IMR-90 (cell line): Measurements from ENCODE around the gene CACNA1D. TPM values are rescaled to one million over a fixed set of nuclear protein-coding genes. Genes with fewer than 3 reads are reported as not detected.
A peak's percentile ranks its signal among the peaks of the same experiment; 100 is the strongest.

Source experiments
- ATAC-seq: fragments of 200-7000 bp; cut with Tn5 transposase; 2 replicates; pipeline ENCODE4 v1.9.1; 2020; ENCODE audit warnings: low read depth, mild to moderate bottlenecking, moderate library complexity
- BruUV-seq: library from RNA; stranded (reverse); fragments of 400-500 nt; replicated peaks from 2 replicates; lab custom pipeline; 2021; lab: Mats Ljungman, UMichigan
- CTCF ChIA-PET: fragments of 300-600 bp; formaldehyde crosslinking; extraction: SDS; loops from one replicate; lab custom pipeline; 2021; ENCODE audit warnings: antibody characterized with exemption; lab: Yijun Ruan, JAX
- POLR2A ChIA-PET: fragments of 300-600 bp; sonication (Branson Sonifier 250); formaldehyde crosslinking; loops from one replicate; lab custom pipeline; 2022; ENCODE audit warnings: antibody characterized with exemption; ENCODE audit not compliant: unreplicated experiment; lab: Charles Lee
- DNase-seq: peaks from one replicate; pipeline ENCODE4 v3.0.0; 2013
- H2AFZ ChIP-seq: replicated peaks from 2 replicates; pipeline ENCODE3; 2013; ENCODE audit warnings: low read length, mild to moderate bottlenecking; ENCODE audit not compliant: poor library complexity
- H2AK5ac ChIP-seq: 2 replicates; pipeline ENCODE4 v1.6.1; 2013; ENCODE audit warnings: low read depth, low read length, inconsistent platforms
- H2AK9ac ChIP-seq: replicated peaks from 2 replicates; pipeline ENCODE3; 2013; ENCODE audit warnings: mild to moderate bottlenecking, low read depth, low read length, moderate library complexity; ENCODE audit not compliant: poor library complexity
- H2BK120ac ChIP-seq: 2 replicates; pipeline ENCODE4 v1.6.1; 2013; ENCODE audit warnings: low read depth, low read length, inconsistent platforms
- H2BK15ac ChIP-seq: 3 replicates; pipeline ENCODE4 v1.6.1; 2013; ENCODE audit warnings: low read depth, low read length, inconsistent platforms
- H2BK20ac ChIP-seq: 2 replicates; pipeline ENCODE4 v1.6.1; 2013; ENCODE audit warnings: low read depth, mild to moderate bottlenecking, inconsistent platforms, low read length, moderate library complexity
- H2BK5ac ChIP-seq: 2 replicates; pipeline ENCODE4 v1.6.1; 2013; ENCODE audit warnings: mild to moderate bottlenecking, low read depth, low read length, inconsistent platforms; ENCODE audit not compliant: poor library complexity, severe bottlenecking
- H3K14ac ChIP-seq: replicated peaks from 2 replicates; pipeline ENCODE4 v1.6.1; 2013; ENCODE audit warnings: low read depth, low read length, inconsistent platforms
- H3K18ac ChIP-seq: 2 replicates; pipeline ENCODE4 v1.6.1; 2013; ENCODE audit warnings: low read depth, low read length, control low read depth
- H3K23ac ChIP-seq: 2 replicates; pipeline ENCODE4 v1.6.1; 2013; ENCODE audit warnings: low read depth, low read length, inconsistent platforms
- H3K27ac ChIP-seq: 2 replicates; pipeline ENCODE4 v1.5.1; 2013; ENCODE audit warnings: mild to moderate bottlenecking, control low read depth, low read length; ENCODE audit not compliant: insufficient read depth
- H3K27me3 ChIP-seq: 2 replicates; pipeline ENCODE4 v1.6.1; 2013; ENCODE audit warnings: low read length; ENCODE audit not compliant: control insufficient read depth, insufficient read depth
- H3K36me3 ChIP-seq: 2 replicates; pipeline ENCODE4 v1.6.1; 2013; ENCODE audit warnings: low read length, mixed read lengths; ENCODE audit not compliant: control insufficient read depth, insufficient read depth
- H3K4ac ChIP-seq: 2 replicates; pipeline ENCODE4 v1.6.1; 2013; ENCODE audit warnings: low read depth, low read length, inconsistent platforms
- H3K4me1 ChIP-seq: 2 replicates; pipeline ENCODE4 v1.6.1; 2013; ENCODE audit warnings: low read length, mixed read lengths; ENCODE audit not compliant: control insufficient read depth, insufficient read depth
- H3K4me2 ChIP-seq: 2 replicates; pipeline ENCODE4 v1.6.1; 2013; ENCODE audit warnings: low read depth, mild to moderate bottlenecking, control low read depth, low read length, moderate library complexity
- H3K4me3 ChIP-seq: 2 replicates; pipeline ENCODE4 v1.5.1; 2013; ENCODE audit warnings: low read depth, mild to moderate bottlenecking, control low read depth, low read length, moderate library complexity; ENCODE audit not compliant: insufficient read depth
- H3K56ac ChIP-seq: 2 replicates; pipeline ENCODE4 v1.6.1; 2013; ENCODE audit warnings: low read length, inconsistent platforms; ENCODE audit not compliant: insufficient read depth; ENCODE audit errors: extremely low read depth
- H3K79me1 ChIP-seq, 2 experiments: 2 replicates each; pipeline ENCODE4 v1.6.1; 2013; ENCODE audit warnings: low read length in 2 of 2, inconsistent platforms in 1 of 2, low read depth in 1 of 2
- H3K9ac ChIP-seq: 2 replicates; pipeline ENCODE4 v1.6.1; 2013; ENCODE audit warnings: low read depth, low read length, control low read depth
- H3K9me1 ChIP-seq: 2 replicates; pipeline ENCODE4 v1.6.1; 2013; ENCODE audit warnings: low read length, inconsistent platforms; ENCODE audit not compliant: insufficient read depth
- H3K9me3 ChIP-seq: 2 replicates; pipeline ENCODE4 v1.6.1; 2013; ENCODE audit warnings: low read length; ENCODE audit not compliant: control insufficient read depth, insufficient read depth
- H4K20me1 ChIP-seq: 2 replicates; pipeline ENCODE4 v1.6.1; 2013; ENCODE audit warnings: low read length, inconsistent platforms; ENCODE audit not compliant: insufficient read depth
- H4K5ac ChIP-seq: 2 replicates; pipeline ENCODE4 v1.6.1; 2013; ENCODE audit warnings: mild to moderate bottlenecking, low read depth, low read length, control low read depth
- H4K8ac ChIP-seq, 2 experiments: 2 replicates each; pipeline ENCODE4 v1.6.1; 2013; ENCODE audit warnings: low read depth in 2 of 2, low read length in 2 of 2, control low read depth in 1 of 2, inconsistent platforms in 1 of 2
- H4K91ac ChIP-seq: 2 replicates; pipeline ENCODE4 v1.6.1; 2013; ENCODE audit warnings: low read depth, low read length, inconsistent platforms; ENCODE audit not compliant: insufficient read depth
- BHLHE40 ChIP-seq: fragments of 150-350 bp; IDR thresholded peaks from 2 replicates; pipeline ENCODE4 v1.6.1; 2016; ENCODE audit warnings: mild to moderate bottlenecking, low read depth, low read length
- CTCF ChIP-seq: conservative IDR thresholded peaks from 2 replicates; pipeline ENCODE4 v1.5.1; 2012; ENCODE audit warnings: mild to moderate bottlenecking, low read depth, low read length, improper control_type of control experiment
- ELK1 ChIP-seq: fragments of 150-350 bp; IDR thresholded peaks from 2 replicates; pipeline ENCODE4 v1.6.1; 2016; ENCODE audit warnings: low read depth, mild to moderate bottlenecking, low read length, moderate library complexity, borderline replicate concordance
- MAFK ChIP-seq: IDR thresholded peaks from 2 replicates; pipeline ENCODE4 v1.6.1; 2012; ENCODE audit warnings: low read depth, low read length, improper control_type of control experiment
- NFE2L2 ChIP-seq: fragments of 150-350 bp; IDR thresholded peaks from 2 replicates; pipeline ENCODE4 v1.6.1; 2016; ENCODE audit warnings: low read depth, mild to moderate bottlenecking, low read length
- RAD21 ChIP-seq: IDR thresholded peaks from 2 replicates; pipeline ENCODE4 v1.6.1; 2012; ENCODE audit warnings: low read length, improper control_type of control experiment
- RCOR1 ChIP-seq: IDR thresholded peaks from 2 replicates; pipeline ENCODE4 v1.6.1; 2012; ENCODE audit warnings: mild to moderate bottlenecking, low read length, improper control_type of control experiment; ENCODE audit not compliant: insufficient replicate concordance
- RFX5 ChIP-seq: IDR thresholded peaks from 2 replicates; pipeline ENCODE4 v1.8.0; 2012; ENCODE audit warnings: low read depth, mild to moderate bottlenecking, low read length, moderate library complexity
- SMC3 ChIP-seq: fragments of 150-350 bp; IDR thresholded peaks from 2 replicates; pipeline ENCODE4 v1.6.1; 2016; ENCODE audit warnings: low read depth, mild to moderate bottlenecking, antibody characterized with exemption, low read length, moderate library complexity
- USF2 ChIP-seq: fragments of 150-350 bp; IDR thresholded peaks from 2 replicates; pipeline ENCODE4 v1.6.1; 2017; ENCODE audit warnings: mild to moderate bottlenecking, antibody characterized with exemption, low read length, low read depth
- WGBS, 2 experiments: methylation state at CpG; one replicate each; pipeline versions ENCODE4 v1.1.5 to v1.1.7; 2013; ENCODE audit warnings: missing lambda C conversion rate in 2 of 2; ENCODE audit not compliant: insufficient read length in 1 of 2; ENCODE audit errors: extremely low coverage in 2 of 2; 5-methylcytosine and 5-hydroxymethylcytosine counted together
- dilution Hi-C: fragments of 300-500 bp; cut with HindIII; formaldehyde crosslinking; loops from one replicate; pipeline ENCODE4 v1.14.3; 2018; ENCODE audit warnings: low sequenced_read_pairs; ENCODE audit not compliant: unreplicated experiment
- in situ Hi-C: fragments of 300-500 bp; cut with MboI; formaldehyde crosslinking; loops from 3 replicates; pipeline ENCODE4 v1.14.3; 2019; ENCODE audit warnings: low sequenced_read_pairs, inconsistent platforms, mixed read lengths
- intact Hi-C: fragments of 100-400 bp; cut with micrococcal nuclease; formaldehyde crosslinking; loops from 2 replicates; pipeline ENCODE4 v1.10.0; 2022
- polyA plus RNA-seq, 3 experiments: library from polyadenylated mRNA; depleted of rRNA; stranded (reverse); fragments of >200 nt; gene quantifications; 2 replicates each; pipeline ENCODE4 v1.2.3, GENCODE V29; 2012; ENCODE audit warnings: low replicate concordance in 1 of 3
- total RNA-seq: library from RNA; depleted of rRNA; stranded (reverse); fragments of >200 nt; gene quantifications from 2 replicates; pipeline ENCODE4 v1.2.3, GENCODE V29; 2012

Gene CACNA1D
- total and polyA plus RNA-seq, 2 of the 4 experiments (the other 2 are of a cell fraction), result 0.07 TPM; not detected in 1

DNA sequence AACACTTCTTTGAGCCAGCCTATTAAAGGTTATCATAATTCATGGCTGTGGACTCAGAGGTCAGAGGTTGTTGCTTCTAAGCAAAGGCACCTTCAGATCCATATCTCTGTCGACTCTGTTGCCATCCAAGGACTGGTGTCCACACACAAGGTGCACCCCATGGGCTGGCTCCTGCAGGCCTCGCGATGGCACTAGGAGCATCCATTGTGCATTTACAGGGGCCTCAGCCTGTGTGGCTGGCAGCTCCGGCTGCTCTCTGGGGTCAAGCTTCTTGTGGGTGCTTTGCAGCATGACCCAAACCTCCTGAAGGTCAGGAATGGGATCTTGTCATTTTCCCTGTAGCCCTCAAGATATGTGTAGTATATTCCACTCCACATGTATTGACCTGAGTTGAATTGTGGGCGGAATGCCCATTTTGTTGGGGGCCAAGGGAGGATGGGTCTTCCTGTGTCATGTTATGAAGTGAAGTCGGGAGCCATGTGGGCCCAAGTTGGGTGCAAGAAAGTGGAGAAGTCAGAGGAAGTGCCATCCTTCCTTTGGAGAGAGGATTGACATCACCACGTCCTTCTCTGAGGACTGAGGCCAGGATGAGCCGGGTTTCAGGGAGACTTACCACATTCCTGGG is 308.0 kb downstream of the CACNA1D start:
- Histone ChIP-seq H3K9me1 (peaks cover 20% of the 10 kb centered on the region), H3K36me3 (no peaks in the 10 kb centered on the region), H3K18ac (no peak overlapping the region), H4K8ac (no peak overlapping the region), H4K91ac (no peak overlapping the region), H3K9ac (no peak overlapping the region), H3K9me3 (no peaks in the 10 kb centered on the region), H4K20me1 (no peaks in the 10 kb centered on the region), H2AK5ac (no peak overlapping the region), H3K27me3 (peaks cover 3% of the 10 kb centered on the region), H3K4me1 (peaks cover 14% of the 10 kb centered on the region), H2BK5ac (no peak overlapping the region), H3K4me2 (no peak overlapping the region), H3K23ac (no peak overlapping the region), H4K5ac (no peak overlapping the region), H3K27ac (no peak overlapping the region), H3K79me1 (no peaks in the 10 kb centered on the region), H2AFZ (peak overlapping the region; percentile 52), H3K14ac (no peak overlapping the region), H3K4me3 (no peak overlapping the region), H2BK20ac (no peak overlapping the region), H2BK15ac (no peak overlapping the region), H2AK9ac (no peak overlapping the region), H2BK120ac (no peak overlapping the region), H3K56ac (no peak overlapping the region), H3K4ac (no peak overlapping the region)
- CTCF ChIA-PET, result no interaction called here
- dilution Hi-C loops (no loop called here), intact Hi-C loops (no loop called here), in situ Hi-C loops (no loop called here)
- 79% methylated on average over 3 of the region's 8 CpGs; no CpG with 5 or more reads in 1 of the 2 experiments for WGBS, 2 experiments
- ATAC-seq (no peak), DNase-seq (no peak)
- POLR2A ChIA-PET, result no interaction called here
- TF ChIP-seq BHLHE40 (no peak), SMC3 (no peak), NFE2L2 (no peak), CTCF (no peak), ELK1 (no peak), RAD21 (no peak), RCOR1 (no peak), RFX5 (no peak), USF2 (no peak), MAFK (no peak)
- no TSS peak for BruUV-seq
